ENCODE results near the gene SPATA9. TPM values are rescaled to one million over a fixed set of nuclear protein-coding genes. Genes with fewer than 3 reads are reported as not detected.

The SPATA9 gene
- total and polyA plus RNA-seq, 2 of the 13 experiments (the other 11 are each of a cell fraction or from before 2014, with no cell fraction given), result not detected

GRCh38 chr5:95731571-95732554, 49.1 kb upstream of the SPATA9 start (continued):
- no peak for TF ChIP-seq ZNF574 (CRISPR knock-in tag; IDR thresholded peaks at IDR 0.05)

- POLR2A ChIA-PET, result interaction anchor here (1.0 to 2.8 kb wide), 17 partner anchors 16 to 176 kb away, joined by 3 to 18 read pairs (median 5); partner anchors contain the start of genes ARSK, GLRX, RFESD and SKIC3
- Histone ChIP-seq H2AFZ (ENCODE audit: low read length) (peak within 1 kb of the TSS; percentile 38), H3K9me3 (ENCODE audit: low read length) (no peaks in the 10 kb centered on the region), H3K9ac (ENCODE audit: insufficient read depth, low read depth, low read length) (peak within 1 kb of the TSS; percentile 66), H3K27me3 (ENCODE audit: control insufficient read depth in 1 of 2, insufficient read depth in 2 of 2, low read length in 2 of 2) (no peaks in the 10 kb centered on the region), H4K20me1 (ENCODE audit: insufficient read depth, low read length) (no peaks in the 10 kb centered on the region), H3K27ac (ENCODE audit: extremely low read length, insufficient read depth, low read length) (peak within 1 kb of the TSS; percentile 65), H3K4me1 (ENCODE audit: insufficient read depth, low read length) (peaks cover 72% of the 10 kb centered on the region), H3K36me3 (replicated peaks in 1 of 2; ENCODE audit: control insufficient read depth in 1 of 2, insufficient read depth in 2 of 2, low read length in 2 of 2) (no peaks in the 10 kb centered on the region), H3K79me2 (ENCODE audit: insufficient read depth, low read length) (peaks cover 3% of the 10 kb centered on the region), H3K4me2 (ENCODE audit: low read depth, low read length) (peak within 1 kb of the TSS; percentile 78), H3K4me3 (replicated peaks in 1 of 3; ENCODE audit: insufficient read depth in 1 of 3, low read depth in 2 of 3, low read length in 3 of 3) (peak within 1 kb of the TSS; percentile 80 to 93 (median 87))
- in situ Hi-C loops (cut with HindIII; ENCODE audit: extremely low pct_ligation_motif_present, low pct_unique_long_range_greater_than_20kb) (no loop called here), intact Hi-C loops (cut with micrococcal nuclease; ENCODE audit: unreplicated experiment) (loop anchor here (1.0 to 5.0 kb wide), 3 partner anchors 28 to 84 kb away; partner anchors contain the start of gene RFESD)
- WGBS (ENCODE audit: low lambda C conversion rate), result 1% methylated on average over 13 of the region's 78 CpGs
- CTCF ChIA-PET (ENCODE audit: low intra/inter-chr PET ratio, low total read pairs), result no interaction called here
- DNase-seq (ENCODE audit: low spot score) (peak; percentile 79), FAIRE-seq (no peak), ATAC-seq (peak; percentile 87)
- TSS peak; percentile 75 for BruUV-seq (replicated peaks)
- TF ChIP-seq SIN3B (IDR thresholded peaks at IDR 0.05; ENCODE audit: low read length) (no peak), DNMT3B (CRISPR knock-in tag; conservative IDR thresholded peaks at IDR 0.05) (no peak), ZNF225 (CRISPR knock-in tag; IDR thresholded peaks at IDR 0.05) (no peak), SP4 (CRISPR knock-in tag; IDR thresholded peaks at IDR 0.05) (0 out of 2 replicates have a peak, but pooled peaks have one; percentile 21), ZNF652 (CRISPR knock-in tag; IDR thresholded peaks at IDR 0.05; ENCODE audit: borderline replicate concordance, low read depth) (no peak), SUZ12 (IDR thresholded peaks at IDR 0.05; ENCODE audit: low read depth, low read length) (no peak), ATF5 (CRISPR knock-in tag; IDR thresholded peaks at IDR 0.05; ENCODE audit: low read depth) (no peak), FUBP1 (CRISPR knock-in tag; IDR thresholded peaks at IDR 0.05; ENCODE audit: borderline replicate concordance) (no peak), PAXIP1 (CRISPR knock-in tag; conservative IDR thresholded peaks at IDR 0.05) (peak; percentile 65)
Observed at GRCh38 chr5:95730730-95731570, 48.2 kb upstream of the SPATA9 start, which contains the start of gene RHOBTB3. Gene RHOBTB3, plus strand, starts transcription at chr5:95731336. Its CDS starts 347 bp downstream, at chr5:95731683.
